ENCODE data around the gene ACKR1.
A peak's percentile ranks its signal among the peaks of the same experiment; 100 is the strongest.

The ACKR1 gene

GRCh38 chr1:159223004-159223403 is 18.3 kb downstream of the ACKR1 start:
- no peak for DNase-seq

DNA sequence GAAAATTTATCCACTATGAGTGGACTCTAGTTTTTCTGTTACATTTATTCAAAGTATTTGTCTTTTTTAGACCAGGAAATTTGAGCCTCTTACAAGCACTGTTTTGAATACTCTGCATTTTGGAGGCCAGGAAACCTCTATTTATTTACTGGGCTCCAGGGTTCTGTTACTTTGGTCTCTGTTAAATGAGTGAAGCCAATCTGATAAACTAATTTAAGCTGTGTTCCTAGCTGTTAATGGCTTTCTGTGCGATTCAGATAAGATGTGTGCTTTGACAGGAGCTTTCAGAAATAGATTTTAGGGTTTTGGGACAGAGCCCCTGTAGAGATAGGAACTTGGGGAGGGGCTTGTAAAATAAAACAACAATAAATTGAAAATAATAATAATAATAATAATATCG is 23.9 kb downstream of the ACKR1 start:
- DNase-seq, result no peak

DNA sequence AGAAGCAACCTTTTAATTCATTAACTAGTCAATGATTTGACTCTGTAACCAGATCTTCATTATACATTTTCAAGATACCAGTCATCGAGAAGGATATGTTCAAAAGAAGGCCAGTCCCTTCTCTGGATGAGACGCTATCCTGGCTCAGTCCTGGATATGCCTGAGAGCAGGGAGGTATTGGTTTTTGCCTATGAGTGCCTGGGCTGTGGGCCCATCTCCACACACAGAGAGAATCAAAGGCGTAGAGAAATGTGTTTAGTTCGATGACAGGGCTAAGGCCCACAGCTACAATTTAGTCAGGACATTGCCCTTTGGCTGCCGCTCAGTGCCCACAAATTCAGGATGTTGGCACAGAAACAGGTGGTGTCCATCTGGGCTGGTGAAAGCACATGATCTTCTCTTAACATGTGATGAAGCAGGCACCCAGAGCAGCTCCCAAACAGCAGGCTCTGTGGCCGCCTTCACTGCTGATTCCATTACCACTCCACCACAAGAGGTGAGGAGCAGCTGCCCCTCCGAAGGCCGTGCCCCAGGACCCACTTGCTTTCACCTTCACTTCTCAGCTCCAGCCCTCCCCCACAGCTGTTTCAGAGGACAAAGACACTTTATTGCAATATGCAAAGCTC is 24.7 kb downstream of the ACKR1 start:
- no peak for DNase-seq

GRCh38 chr1:159229896-159230295 is 25.2 kb downstream of the ACKR1 start:
- peak; percentile 28 for DNase-seq

DNA sequence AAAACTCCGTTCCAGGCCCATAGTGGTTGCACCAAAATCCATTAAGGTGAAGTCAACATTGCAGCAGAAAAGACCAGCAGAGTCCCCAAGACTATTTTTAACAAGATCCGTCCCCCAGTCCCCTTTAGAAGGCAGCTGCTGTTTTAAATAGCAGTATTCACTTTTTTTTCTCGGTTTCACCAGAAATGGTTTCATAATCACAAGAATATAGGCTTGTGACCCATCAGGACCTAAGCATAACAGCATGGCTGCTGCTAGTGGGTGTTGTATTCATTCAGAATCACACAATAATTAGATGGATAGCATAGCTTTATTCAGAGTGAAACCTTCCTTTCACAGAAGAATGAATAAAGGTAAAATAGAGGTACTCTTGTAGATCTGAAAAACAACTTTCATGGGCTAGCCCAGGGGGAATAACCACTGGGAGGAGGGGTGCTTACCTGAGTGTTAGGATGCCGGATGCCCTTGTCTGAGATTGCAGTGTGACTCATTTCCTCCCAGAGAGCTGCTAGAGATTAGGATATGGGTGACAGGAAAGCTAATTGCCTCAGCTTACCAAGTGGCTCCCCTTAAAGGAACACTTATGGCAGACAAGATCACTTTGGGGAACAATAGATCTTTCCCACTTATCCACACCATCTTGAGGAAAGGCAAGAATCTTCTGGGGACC is 35.0 kb downstream of the ACKR1 start:
- DNase-seq, result no peak

DNA sequence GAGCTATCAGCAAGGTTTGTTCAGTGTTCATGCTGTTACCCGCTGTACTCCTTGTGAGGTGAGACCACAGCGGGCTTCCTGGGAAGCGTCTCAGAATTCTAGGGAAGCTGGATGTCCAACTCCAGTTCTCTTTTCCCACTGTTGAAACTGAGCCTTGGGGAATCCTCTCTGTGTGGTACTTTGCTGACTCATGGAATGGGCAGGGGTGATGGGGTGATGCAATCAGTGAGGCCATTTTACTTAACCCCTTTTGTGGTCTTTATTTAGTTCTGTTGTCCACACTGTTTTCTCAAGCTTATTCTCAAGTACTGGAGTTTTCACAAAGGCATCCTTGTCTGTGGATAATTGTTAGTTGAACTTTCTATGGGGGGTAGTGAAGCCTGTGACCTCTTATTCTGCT is 42.6 kb downstream of the ACKR1 start:
- no peak for DNase-seq

GRCh38 chr1:159248311-159248710 is 43.6 kb downstream of the ACKR1 start:
- DNase-seq, result no peak

DNA sequence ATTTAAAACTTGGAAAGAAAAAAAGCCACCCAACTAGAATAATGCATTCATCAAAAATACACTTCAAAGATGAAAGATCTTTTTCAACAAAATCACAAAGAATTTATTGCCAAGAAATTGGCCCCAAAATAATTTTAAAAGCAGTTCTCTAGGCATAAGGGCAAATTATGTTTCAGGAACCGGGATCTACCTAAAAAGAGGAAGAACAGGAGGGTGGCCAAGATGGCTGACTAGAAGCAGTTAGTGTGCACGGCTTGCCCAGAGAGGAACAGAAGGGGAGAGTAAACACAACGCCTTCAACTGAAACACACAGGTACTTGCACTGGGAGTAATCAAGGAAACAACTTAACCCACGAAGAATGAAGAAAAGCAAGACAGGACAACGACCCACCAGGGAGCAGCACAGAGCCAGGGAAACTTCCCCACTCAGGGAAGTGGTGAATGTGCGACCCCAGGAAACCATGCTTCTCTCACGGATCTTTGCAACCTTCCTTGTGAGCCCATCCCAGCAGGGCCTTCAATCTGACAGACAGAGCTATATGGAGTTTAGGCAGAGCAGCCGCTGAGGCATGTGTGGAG is 46.1 kb downstream of the ACKR1 start:
- DNase-seq, result no peak
